ENCODE measurements around the gene ZSCAN22.

DNA sequence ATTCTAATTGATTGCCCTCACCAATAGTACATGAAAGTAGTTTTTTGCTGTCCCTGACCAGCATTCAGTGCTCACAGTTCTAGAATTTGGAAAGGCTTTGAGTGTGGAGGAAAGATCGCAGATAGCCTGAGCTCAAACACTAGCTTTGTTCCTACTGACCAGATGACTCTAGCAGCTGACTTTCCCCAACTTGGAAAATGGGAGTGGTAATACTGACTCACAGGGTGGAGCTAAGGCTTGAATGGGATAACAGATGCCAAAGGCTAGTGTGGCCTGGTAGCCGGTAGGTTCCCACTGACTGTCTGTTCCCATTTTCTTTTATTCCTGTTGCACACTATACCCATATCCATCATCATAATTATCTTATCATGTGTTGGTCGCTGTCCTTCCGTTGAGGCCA, 3.7 kb downstream of the ZSCAN22 start:
- no peak for TF ChIP-seq CTCF (conservative IDR thresholded peaks at IDR 0.05; ENCODE audit: low read depth, low read length)
- no peak for TF ChIP-seq EZH2 (IDR thresholded peaks at IDR 0.05; ENCODE audit: borderline replicate concordance, low read depth, low read length, poor library complexity, severe bottlenecking)

Data from A673 (cell line).